Activated CD4-positive, alpha-beta T cell treated with anti-CD3 and anti-CD28 coated beads, Interleukin-2, amount 50 U/mL, for 48 hours (primary cell): Measurements from ENCODE around the gene MRNIP.

Experiments used
- DNase-seq, 2 experiments: peaks; one replicate each; pipeline ENCODE4 v3.0.0-alpha.2; 2020

Gene MRNIP

DNA sequence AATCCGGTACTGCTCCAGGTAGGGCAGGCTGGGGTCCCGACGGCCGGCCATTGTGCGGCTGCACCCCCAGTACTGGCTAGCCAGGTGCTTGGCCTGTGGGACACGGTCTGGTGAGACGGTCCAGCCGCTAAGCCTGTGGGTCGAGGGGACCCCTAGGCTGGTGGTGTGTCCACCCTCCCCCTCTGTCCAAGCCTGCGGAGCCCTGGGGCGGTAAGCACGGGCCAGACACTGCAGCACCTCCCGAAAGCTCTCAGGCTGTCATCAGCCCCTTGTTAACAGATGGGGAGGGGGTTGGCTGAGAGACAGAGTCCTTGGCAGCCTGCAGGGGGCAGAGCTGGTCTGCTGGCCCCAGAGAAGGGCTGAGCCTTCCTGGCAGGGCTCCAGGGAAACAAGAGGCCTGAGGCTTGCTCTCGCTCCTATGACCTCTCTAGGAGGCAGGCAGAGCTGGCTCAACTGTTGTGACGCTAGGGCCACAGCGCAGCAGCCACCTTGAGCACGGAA, 11.8 kb upstream of the MRNIP start:
- no peak for DNase-seq

- no peak for DNase-seq
Measured at GRCh38 chr5:179869641-179870402, 11.2 kb upstream of the MRNIP start.

- DNase-seq = no peak
Measured at GRCh38 chr5:179869101-179869500, 10.5 kb upstream of the MRNIP start.

- no peak for DNase-seq
Measured at GRCh38 chr5:179868541-179868940, 9.9 kb upstream of the MRNIP start.

GRCh38 chr5:179867476-179867875, 8.9 kb upstream of the MRNIP start:
- no peak for DNase-seq

DNA sequence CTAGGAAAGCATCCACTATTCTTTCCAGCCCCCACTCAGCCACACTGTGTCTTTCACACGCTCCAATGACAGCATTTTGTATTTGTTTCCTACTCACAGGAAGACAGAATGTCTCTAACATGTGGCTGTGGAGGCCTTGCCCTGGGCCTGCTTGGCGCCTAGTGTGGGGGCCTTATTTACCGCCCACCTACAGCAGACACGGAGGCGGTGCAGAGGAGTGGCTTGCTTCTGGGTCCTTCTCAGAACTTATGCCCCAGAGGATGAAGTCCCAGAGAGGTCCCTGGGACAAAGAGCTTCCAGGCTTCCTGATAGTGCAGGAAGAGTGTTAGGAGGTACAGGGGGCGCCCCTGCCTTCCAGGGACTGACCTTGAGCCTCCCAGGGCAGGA, 8.5 kb upstream of the MRNIP start:
- DNase-seq = no peak

GRCh38 chr5:179866241-179867078, 7.8 kb upstream of the MRNIP start:
- peak; percentile 30 to 40 for DNase-seq

- DNase-seq = no peak
Measured at GRCh38 chr5:179865491-179866240, 7.0 kb upstream of the MRNIP start.

DNA sequence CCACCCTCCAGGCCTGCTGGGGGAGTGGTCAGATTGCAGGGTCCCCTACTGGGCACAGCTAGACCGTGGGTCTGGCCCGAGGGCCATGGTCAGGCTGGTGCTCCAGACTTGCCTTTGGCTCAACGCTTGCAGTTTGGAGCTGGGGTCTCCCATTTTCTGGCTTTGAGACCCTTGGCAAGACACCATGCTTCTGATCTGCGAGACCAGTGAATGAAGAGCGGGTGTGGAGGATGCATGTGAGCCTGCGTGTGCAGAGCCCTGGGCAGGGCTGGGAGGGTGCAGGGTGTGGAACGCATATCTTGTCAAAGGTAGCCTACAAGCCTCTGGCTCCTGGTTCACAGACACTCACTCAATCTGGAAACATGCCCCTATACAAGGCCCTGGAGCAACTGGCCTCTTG, 6.1 kb upstream of the MRNIP start:
- DNase-seq = no peak

DNA sequence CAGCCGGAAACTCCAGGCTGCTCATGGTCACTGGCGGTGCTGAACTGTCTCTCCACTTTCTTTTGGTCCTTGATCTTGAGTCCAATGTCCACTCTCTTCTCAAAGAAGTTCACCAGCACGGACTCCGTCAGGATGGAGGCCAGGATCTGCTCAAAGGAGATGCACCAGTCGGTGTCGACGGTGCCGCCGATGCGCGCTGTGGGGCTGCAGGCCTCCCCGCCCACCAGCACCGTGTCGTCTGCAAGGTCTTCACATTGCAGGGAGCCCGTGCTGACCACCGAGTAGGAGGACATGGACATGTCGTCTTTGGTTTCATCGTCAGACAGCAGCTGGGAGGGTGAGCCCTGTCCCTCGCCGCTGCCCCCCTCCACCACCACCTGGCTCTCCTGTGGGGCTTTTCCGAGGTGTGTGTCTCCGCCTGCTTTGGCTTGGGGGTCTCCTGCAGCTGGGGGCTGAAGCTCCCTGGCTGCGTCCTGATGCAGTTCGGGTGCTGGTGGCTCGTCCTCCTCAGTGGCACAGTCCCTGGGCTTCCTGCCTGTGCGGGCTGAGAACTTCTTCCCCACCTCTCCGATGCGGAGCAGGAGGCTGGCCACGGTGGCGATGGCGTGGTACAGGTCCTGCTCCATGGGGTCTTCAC, 5.0 kb upstream of the MRNIP start:
- no peak for DNase-seq

DNA sequence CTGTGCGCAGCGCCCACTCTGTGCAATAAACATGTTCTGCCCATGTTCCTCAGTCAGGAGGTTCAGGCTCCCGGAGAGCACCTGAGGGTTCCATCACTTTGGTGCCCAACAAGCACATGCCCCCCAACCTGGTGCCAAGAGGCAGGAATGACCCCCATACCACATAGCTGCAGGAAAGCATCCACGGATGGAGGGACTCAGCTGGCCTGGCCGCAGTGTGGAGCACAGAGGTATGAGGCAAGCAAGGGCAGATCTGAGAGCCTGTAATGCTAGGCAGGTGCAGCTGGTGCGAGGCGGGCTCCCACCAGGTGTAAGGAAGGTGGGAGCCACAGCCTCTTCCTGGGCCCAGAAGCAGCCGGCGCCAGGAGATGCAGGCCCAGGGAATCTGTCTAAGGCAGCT, 4.3 kb upstream of the MRNIP start:
- no peak for DNase-seq

- no peak for DNase-seq
Measured at GRCh38 chr5:179862296-179862695, 3.7 kb upstream of the MRNIP start.

DNA sequence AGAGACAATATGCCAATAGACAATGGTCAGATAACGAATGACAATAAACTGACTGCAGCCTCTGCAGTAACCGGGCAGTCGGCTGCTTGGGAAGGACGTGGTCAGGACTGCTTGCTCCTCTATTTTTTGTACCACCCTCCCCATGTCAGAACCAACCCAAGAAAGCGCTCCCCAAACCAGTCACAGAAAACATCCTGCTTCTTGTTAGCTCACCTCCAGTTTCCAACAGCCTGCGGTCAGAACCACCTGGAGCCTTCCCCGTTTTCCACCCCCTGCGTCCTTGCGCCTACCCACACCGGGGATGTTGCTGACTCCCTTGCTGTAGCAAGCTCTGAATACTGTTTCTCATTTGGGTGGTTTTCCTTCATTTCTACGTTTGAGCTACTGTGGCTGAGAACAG, 1.7 kb upstream of the MRNIP start:
- no peak for DNase-seq

- DNase-seq = no peak
Measured at GRCh38 chr5:179858241-179858585, 404 bp downstream of the MRNIP start.

DNA sequence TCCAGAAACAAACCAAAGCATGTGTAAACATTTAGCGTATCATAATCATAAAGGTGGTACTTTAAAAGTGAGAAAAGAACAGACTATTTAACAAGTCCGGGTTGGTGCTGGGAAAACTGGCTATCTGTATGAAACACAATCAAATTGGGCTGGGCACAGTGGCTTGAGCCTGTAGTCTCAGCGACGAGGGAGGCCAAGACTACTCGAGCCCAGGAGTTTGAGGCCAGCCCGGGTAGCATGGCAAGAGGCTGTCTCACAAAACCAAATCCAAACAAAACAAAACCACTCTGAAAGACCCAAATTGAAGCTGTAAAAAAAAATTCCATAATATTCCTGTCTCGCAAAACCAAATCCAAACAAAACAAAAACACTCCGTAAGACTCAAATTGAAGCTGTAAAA, 4.3 kb downstream of the MRNIP start:
- DNase-seq = no peak

GRCh38 chr5:179852993-179853547, 5.5 kb downstream of the MRNIP start:
- DNase-seq = no peak

DNA sequence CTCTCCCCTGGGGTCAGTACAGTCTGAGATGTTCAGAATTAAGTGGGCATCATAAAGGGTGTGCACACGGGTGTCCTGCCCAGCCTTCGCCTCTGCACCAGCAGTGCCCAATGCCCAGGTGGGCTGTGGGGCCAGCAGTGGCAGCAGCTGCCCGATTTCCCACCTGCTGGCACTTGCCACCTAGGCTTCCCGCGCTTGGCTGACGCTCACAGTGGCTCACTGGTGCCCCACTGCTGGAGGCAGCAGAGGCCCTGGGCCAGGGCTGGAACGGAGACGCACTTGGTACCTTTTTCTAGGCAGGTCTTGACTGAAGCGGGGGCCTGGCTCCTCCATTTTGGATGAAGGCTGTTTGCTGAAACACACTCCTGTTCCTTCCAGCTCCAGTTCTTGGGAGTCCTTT, 17.0 kb downstream of the MRNIP start:
- no peak for DNase-seq

DNA sequence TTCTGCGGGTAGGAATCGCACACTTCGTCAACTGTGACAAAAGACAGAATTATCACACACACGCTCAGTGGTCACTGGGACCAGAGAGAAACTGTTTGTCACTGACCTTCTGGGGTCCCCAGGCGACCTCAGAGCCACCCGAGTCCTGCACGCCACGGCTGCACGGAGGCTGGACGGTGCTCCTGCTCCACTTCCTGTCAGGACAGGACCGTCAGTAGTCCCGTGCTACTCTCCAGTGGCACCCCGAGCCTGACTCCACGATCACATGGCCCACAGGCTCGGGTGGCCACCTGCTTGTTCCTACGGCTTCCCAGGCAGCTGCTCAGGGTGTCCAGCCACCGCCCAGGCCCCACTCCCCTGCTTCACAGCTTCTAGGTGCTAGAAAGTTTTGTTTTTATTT, 17.9 kb downstream of the MRNIP start:
- no peak for DNase-seq

GRCh38 chr5:179840321-179840720, 18.3 kb downstream of the MRNIP start:
- DNase-seq = no peak

GRCh38 chr5:179839328-179840256, 19.0 kb downstream of the MRNIP start:
- DNase-seq = no peak
